GM12891 (cell line): ENCODE data around the gene CDH4.

ENCODE experiments used
- POLR2A ChIP-seq: IDR thresholded peaks from 2 replicates; pipeline ENCODE4 v1.6.1; 2011; ENCODE audit warnings: low read depth, low read length, control low read depth
- POLR2AphosphoS5 ChIP-seq: IDR thresholded peaks from 2 replicates; pipeline ENCODE4 v1.6.1; 2011; ENCODE audit warnings: low read depth, low read length, control low read depth
- SPI1 ChIP-seq: IDR thresholded peaks from 2 replicates; pipeline ENCODE4 v1.6.1; 2011; ENCODE audit warnings: low read depth, low read length, control low read depth

- TF ChIP-seq POLR2A (no peak), POLR2AphosphoS5 (no peak), SPI1 (no peak)
Measured at GRCh38 chr20:61948586-61949362, 696.7 kb downstream of the CDH4 start.
